Psoas muscle (tissue), 8 donors: ENCODE results near the gene RUNX2. TPM values are rescaled to one million over a fixed set of nuclear protein-coding genes. Genes with fewer than 3 reads are reported as not detected.

ENCODE experiments used
- ATAC-seq, 4 donors: fragments of 200-7000 bp; cut with Tn5 transposase; one replicate each; pipeline ENCODE4 v1.9.1; 2020; ENCODE audit warnings: moderate library complexity in 3 of 4, mild to moderate bottlenecking in 2 of 4
- DNase-seq, 2 donors: peaks; one replicate each; pipeline ENCODE4 v3.0.0-alpha.2; 2020
- H3K27ac ChIP-seq: fragments of 200-600 bp; one replicate; pipeline ENCODE4 v1.8.0; 2022
- H3K27me3 ChIP-seq, 3 donors: fragments of 200-600 bp in 1 of 3; one replicate each; pipeline versions ENCODE4 v1.6.1 to v1.8.0; 2013 to 2022; ENCODE audit warnings: low read length in 2 of 3, mild to moderate bottlenecking in 2 of 3, moderate library complexity in 1 of 3; ENCODE audit not compliant: insufficient read depth in 3 of 3
- H3K36me3 ChIP-seq, 2 donors: fragments of 200-600 bp in 1 of 2; one replicate each; pipeline versions ENCODE4 v1.6.1 to v1.8.0; 2013 to 2022; ENCODE audit warnings: low read depth in 1 of 2, mild to moderate bottlenecking in 1 of 2, moderate library complexity in 1 of 2; ENCODE audit not compliant: insufficient read depth in 1 of 2
- H3K4me1 ChIP-seq: fragments of 200-600 bp; one replicate; pipeline ENCODE4 v1.8.0; 2022
- H3K4me3 ChIP-seq: fragments of 200-600 bp; one replicate; pipeline ENCODE4 v1.8.0; 2022; ENCODE audit warnings: mild to moderate bottlenecking
- H3K9me3 ChIP-seq: fragments of 200-600 bp; one replicate; pipeline ENCODE4 v1.8.0; 2022
- CTCF ChIP-seq: fragments of 200-600 bp; IDR thresholded peaks from one replicate; pipeline ENCODE4 v1.8.0; 2022; ENCODE audit warnings: antibody characterized with exemption
- WGBS, 3 donors: extraction: QIAGEN DNeasy Blood & Tissue Kit; methylation state at CpG; one replicate each; pipeline versions ENCODE4 v1.1.6 to v1.1.7; 2013; 5-methylcytosine and 5-hydroxymethylcytosine counted together
- intact Hi-C, 2 donors: fragments of 100-400 bp; cut with DNase I; formaldehyde crosslinking; loops; one replicate each; pipeline versions ENCODE4 v1.11.0 to v1.14.2; 2022
- polyA plus RNA-seq, 3 donors: library from polyadenylated mRNA; stranded (reverse); fragments of 200-250 nt; gene quantifications; one replicate each; pipeline ENCODE4 v1.2.3, GENCODE V29; 2013
- total RNA-seq, 4 donors: library from RNA; stranded (reverse); fragmentation: NEBNext Ultra II Directional in 2 of 4; extraction: Animal tissue kit (Norgen Biotek cat#: 25700) in 2 of 4; gene quantifications; one replicate each; pipeline versions ENCODE4 v1.2.1 to v1.2.4, GENCODE V29; 2021 to 2023
- donor health status: healthy with polysubstance abuse.
- donor health status: DM: no; HTN: no; CAD: no; lungs with moderate emphysema.
- donor health status: Bipolar disorder and iron deficiency.
- donor health status: healthy.
- donor health status: DM: yes; HTN: yes; CAD: no.
- donor health status: DM: no; HTN: no; CAD: no.
- donor health status: DM: no; HTN: no; CAD: no.
- donor health status: DM: yes; HTN: yes; CAD: no.

RUNX2 gene
- total and polyA plus RNA-seq, 7 donors = 0.07 to 0.69 (median 0.21) TPM

- no peak overlapping the region for H3K4me3 ChIP-seq
- intact Hi-C loops = no loop called here
- H3K36me3 ChIP-seq = no peaks in the 10 kb centered on the region
- TF ChIP-seq CTCF = no peak
- no peaks in the 10 kb centered on the region for H3K27me3 ChIP-seq
- no peaks in the 10 kb centered on the region for H3K4me1 ChIP-seq
- H3K27ac ChIP-seq = no peak overlapping the region
- ATAC-seq (peak; percentile 63 to 89 (median 73)), DNase-seq (no peak)
- WGBS, 3 donors = 32 to 60% (median 33%) methylated on average over 1 of the region's 1 CpG
- H3K9me3 ChIP-seq = no peaks in the 10 kb centered on the region
These were observed 246.8 kb downstream of the RUNX2 start for GRCh38 chr6:45574885-45575284.

- ATAC-seq = peak in 1 of 4 donors; percentile 38
- DNase-seq = no peak
- Histone ChIP-seq H3K36me3 (no peaks in the 10 kb centered on the region), H3K4me3 (no peak overlapping the region), H3K4me1 (no peaks in the 10 kb centered on the region), H3K27ac (no peak overlapping the region), H3K9me3 (no peaks in the 10 kb centered on the region), H3K27me3 (no peaks in the 10 kb centered on the region)
- 65 to 77% (median 71%) methylated on average over 15 of the region's 15 CpGs for WGBS, 3 donors
- TF ChIP-seq CTCF = no peak
- intact Hi-C loops = no loop called here
These were observed 248.8 kb downstream of the RUNX2 start for GRCh38 chr6:45576648-45577624.

GRCh38 chr6:45577836-45578504, 249.8 kb downstream of the RUNX2 start:
- Histone ChIP-seq H3K27ac (no peak overlapping the region), H3K27me3 (no peaks in the 10 kb centered on the region), H3K4me3 (no peak overlapping the region), H3K9me3 (no peaks in the 10 kb centered on the region), H3K36me3 (no peaks in the 10 kb centered on the region), H3K4me1 (no peaks in the 10 kb centered on the region)
- intact Hi-C loops = no loop called here
- DNase-seq (no peak), ATAC-seq (no peak)
- no peak for TF ChIP-seq CTCF
- 67 to 71% (median 70%) methylated on average over 9 of the region's 9 CpGs for WGBS, 3 donors

- DNase-seq (no peak), ATAC-seq (no peak)
- H3K9me3 ChIP-seq = no peaks in the 10 kb centered on the region
- no peak overlapping the region for H3K27ac ChIP-seq
- no peaks in the 10 kb centered on the region for H3K36me3 ChIP-seq
- no peaks in the 10 kb centered on the region for H3K27me3 ChIP-seq
- TF ChIP-seq CTCF = no peak
- intact Hi-C loops = no loop called here
- no peaks in the 10 kb centered on the region for H3K4me1 ChIP-seq
- 47 to 78% (median 54%) methylated on average over 2 of the region's 2 CpGs for WGBS, 3 donors
- no peak overlapping the region for H3K4me3 ChIP-seq
These were observed 256.0 kb downstream of the RUNX2 start for GRCh38 chr6:45584127-45584526.
